ENCODE results near the gene MICU1.
A peak's percentile ranks its signal among the peaks of the same experiment; 100 is the strongest.
"Not testable (repeated sequence)": the region's sequence is repeated elsewhere in the genome, so short reads cannot be mapped to it uniquely, and the experiment has no call there.

MICU1 gene

DNA sequence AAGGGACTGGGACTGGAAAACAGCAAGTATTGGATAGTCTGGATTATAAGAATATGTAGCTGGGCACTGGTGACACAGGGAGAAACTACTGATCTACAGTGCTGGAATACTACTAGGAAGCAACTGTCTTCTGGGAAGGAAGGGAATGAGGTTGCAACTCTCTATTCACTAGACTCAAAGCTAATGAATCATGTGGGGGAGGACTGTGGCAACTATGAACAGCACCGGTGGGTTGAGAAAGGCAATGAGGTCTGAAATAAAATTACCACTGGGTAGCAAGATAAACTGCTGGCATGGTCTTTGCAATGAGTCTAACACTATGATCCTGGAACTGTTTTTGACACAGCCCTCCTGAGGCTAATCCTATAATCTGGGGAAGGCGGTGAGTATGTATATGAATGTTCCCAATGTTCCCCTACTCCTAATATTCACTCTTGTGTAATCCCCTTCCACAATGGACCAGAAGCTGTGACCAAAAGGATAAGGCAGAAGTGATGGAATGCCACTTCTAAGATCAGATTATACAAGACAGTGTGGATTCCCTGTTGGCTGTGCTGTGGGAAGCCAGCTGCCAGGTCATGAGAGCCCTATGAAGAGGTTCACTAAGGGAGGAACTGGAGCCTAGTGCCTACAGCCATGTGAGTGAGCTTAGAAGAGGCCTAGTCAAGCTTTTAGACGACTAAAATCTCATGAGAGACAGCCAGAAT, 169.8 kb downstream of the MICU1 start:
- peak in 6 of 56 donors; percentile 1 to 30 (median 6) for DNase-seq

DNA sequence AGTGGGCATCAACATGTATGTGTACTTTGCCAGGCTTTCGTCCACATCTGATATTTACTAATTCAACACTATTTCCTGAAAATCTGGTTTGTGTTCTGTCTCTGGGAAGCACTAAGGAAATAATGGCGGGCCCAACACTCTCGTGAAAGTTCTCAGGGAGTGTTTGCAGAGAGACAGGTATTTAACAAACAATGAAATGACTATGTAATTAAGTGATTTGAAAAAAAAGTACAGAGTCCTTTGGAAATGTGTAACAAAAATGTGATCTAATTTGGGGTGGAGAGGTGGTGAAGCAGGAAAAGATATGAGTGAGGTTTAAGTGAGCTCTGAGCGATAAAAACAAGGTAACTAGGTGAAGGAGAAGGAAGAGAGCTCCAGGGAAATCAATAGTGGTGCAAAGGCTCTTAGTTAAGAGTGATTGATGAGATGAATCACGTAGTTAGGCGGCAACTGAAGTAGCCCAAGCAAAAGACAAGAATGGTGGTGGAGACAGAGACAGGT, 175.9 kb downstream of the MICU1 start:
- DNase-seq: no peak

GRCh38 chr10:72445851-72446250, 180.0 kb downstream of the MICU1 start:
- DNase-seq: no peak

GRCh38 chr10:72442969-72443368, 182.9 kb downstream of the MICU1 start:
- DNase-seq: not testable (repeated sequence)

DNA sequence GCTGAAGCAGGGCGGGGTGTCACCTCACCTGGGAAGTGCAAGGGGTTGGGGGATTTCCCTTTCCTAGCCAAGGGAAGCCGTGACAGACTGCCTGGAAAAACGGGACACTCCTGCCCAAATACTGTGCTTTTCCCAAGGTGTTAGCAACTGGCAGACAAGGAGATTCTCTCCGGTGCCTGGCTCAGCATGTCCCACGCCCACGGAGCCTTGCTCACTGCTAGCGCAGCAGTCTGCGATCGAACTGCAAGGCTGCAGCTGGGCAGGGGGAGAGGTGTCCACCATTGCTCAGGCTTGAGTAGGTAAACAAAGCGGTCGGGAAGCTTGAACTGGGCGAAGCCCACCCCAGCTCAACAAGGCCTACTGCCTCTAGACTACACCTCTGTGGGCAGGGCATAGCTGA, 190.3 kb downstream of the MICU1 start:
- DNase-seq: no peak

GRCh38 chr10:72430936-72431335, 194.9 kb downstream of the MICU1 start:
- DNase-seq: not testable (repeated sequence)

DNA sequence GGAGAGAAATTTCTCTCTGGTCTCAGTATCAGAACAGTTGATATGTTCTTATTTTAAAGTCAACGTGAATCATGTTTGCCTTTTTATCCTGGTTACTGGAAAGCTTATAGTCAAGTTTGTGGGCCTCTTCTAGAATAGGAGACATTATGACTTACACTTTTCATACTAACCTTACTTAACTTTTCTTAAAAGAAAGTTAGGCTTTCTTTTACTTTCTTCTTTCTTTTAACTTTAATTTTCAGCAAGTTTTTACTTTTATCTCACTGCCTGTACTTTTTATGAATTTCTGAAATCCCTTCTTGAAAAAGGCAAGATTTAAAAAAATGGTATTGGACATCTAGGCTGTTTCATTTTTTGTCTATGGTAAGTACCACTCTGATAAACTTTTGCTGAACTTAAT, 195.9 kb downstream of the MICU1 start:
- no peak for DNase-seq

DNA sequence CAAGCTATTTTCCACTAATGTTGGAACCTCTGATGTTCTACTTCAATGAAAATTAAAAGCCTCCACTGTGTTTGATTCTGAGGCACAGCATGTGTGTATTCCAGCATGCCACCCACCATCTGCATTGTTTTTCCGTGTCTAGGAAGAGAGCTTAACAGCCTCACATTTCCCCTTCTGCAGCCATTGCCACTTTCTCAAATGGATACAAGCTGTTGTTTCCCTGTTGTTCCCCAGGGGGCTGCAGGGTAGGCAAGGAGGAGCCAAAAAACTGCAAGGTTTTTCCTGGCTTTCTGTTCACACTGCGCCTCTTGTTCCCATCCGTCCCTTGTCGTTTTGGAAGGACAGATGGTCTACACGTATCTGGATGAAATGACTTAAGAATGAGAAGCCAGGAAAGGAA, 198.9 kb downstream of the MICU1 start:
- DNase-seq: no peak

GRCh38 chr10:72425133-72425532, 200.7 kb downstream of the MICU1 start:
- peak in 41 of 56 donors; percentile 3 to 83 (median 46) for DNase-seq

- no peak for DNase-seq
Observed at GRCh38 chr10:72424561-72424960, 201.3 kb downstream of the MICU1 start.

DNA sequence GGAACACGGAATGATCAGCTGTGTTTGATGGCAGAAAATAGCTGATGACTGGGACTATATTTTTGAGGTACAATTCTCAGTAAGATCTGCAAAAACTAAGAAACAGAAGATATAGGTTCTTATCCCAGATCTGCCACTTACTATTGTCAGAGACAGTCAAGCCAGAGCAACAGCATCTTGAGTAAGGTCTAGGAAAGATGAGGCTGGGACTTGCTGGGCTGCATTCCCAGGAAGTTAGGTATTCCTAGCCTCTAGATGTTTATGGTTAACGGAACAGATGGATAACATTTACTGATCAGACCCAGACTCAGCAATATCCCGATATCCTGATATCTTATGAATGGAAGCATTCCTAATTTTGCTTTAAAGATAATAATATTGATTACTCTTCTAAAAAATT, 202.5 kb downstream of the MICU1 start:
- no peak for DNase-seq

DNA sequence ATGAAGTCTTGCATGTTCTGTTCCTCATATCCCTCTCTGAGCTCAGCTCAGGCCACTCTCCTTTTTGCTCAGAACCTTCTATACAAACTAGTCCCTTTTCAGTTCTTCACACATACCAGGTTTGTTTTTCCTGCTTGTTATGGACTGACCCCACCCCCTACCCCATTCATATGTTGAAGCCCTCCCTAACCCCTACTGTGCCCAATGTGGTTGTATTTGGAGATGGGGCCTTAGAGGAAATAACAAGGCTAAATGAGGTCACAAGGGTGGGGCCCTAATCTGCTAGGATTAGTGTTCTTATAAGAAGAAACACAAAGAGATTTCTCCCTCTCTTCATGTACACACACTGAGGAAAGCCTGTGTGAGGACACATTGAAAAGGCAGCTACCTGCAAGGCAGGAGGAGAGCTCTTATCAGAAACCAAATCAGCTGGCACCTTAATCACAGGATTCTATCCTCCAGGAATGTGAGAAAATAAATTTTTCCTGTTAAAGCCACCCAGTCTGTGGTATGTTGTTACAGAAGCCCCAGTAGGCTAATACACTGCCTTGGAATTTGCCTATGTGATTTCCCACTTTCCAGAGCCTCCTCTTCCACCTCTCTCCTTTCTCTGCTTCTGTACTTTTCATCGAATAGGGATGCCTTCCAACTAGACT, 203.9 kb downstream of the MICU1 start:
- DNase-seq: no peak

GRCh38 chr10:72419241-72419640, 206.6 kb downstream of the MICU1 start:
- DNase-seq: no peak

DNA sequence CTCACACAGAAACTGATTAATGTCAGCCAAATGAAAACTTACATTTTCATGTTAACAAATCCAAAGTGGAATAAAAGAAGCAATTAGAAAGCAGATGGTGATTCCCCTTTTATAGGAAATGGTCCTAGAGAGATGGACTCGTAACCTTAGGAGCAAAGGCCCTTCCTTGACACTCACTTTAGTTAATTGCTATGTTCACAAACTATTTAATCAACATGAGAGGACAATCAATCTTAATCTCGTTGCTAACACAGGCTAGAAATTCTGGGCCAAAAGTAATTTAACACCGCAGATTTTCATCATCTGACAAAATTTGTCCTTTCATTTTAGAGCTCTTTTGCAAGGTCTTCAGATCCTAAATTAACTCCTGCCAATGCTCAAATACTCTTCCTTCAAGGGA, 207.2 kb downstream of the MICU1 start:
- DNase-seq: no peak

GRCh38 chr10:72417971-72418370, 207.9 kb downstream of the MICU1 start:
- DNase-seq: no peak

GRCh38 chr10:72416661-72417060, 209.2 kb downstream of the MICU1 start:
- DNase-seq: no peak

- DNase-seq: no peak
Observed at GRCh38 chr10:72414642-72415041, 211.2 kb downstream of the MICU1 start.

GRCh38 chr10:72409167-72409566, 216.7 kb downstream of the MICU1 start:
- no peak for DNase-seq

GRCh38 chr10:72407927-72408600, 217.8 kb downstream of the MICU1 start:
- DNase-seq: peak in 6 of 56 donors; percentile 11 to 34 (median 20)

- DNase-seq: no peak
Observed at GRCh38 chr10:72407471-72407870, 218.4 kb downstream of the MICU1 start.

DNA sequence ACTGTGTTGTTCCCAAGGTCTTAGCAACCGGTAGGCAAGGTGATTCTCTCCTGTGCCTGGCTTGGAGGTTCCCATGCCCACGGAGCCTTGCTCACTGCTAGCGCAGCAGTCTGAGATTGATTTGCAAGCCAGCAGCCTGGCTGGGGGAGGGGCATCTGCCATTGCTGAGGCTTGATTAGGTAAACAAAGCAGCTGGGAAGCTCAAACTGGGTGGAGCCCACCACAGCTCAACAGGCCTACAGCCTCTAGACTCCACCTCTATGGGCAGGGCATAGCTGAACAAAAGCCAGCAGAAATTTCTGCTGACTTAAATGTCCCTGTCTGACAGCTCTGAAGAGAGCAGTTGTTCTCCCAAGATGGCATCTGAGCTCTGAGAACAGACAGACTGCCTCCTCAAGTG, 230.3 kb downstream of the MICU1 start:
- not testable (repeated sequence) for DNase-seq

DNA sequence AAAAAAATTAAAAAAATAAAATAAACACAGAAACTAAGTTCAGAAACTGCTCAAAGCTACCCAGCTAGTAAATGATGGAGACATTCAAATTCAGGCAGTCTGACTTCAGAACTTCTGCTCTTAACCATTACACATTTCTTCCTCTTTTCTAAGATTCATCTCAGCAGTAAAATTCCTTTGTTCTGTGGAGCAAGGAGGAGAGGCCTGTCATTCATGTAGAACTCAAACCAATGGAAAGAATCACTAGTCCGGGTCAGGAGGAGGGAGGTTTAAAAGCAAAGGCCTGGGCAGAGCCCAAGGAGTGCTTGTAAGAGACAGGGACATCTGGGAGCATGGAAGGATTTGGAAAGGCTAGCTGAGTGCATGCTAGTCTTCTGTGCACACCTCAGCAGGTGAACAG, 233.3 kb downstream of the MICU1 start:
- DNase-seq: no peak

All from nucleus accumbens (tissue), 56 donors.